HG02970 (cell line): ENCODE results near the gene ZCWPW1.
A peak's percentile ranks its signal among the peaks of the same experiment; 100 is the strongest.

ENCODE experiments used
- ATAC-seq: cut with Tn5 transposase; IDR thresholded peaks from one replicate; pipeline ENCODE4 v1.9.1; 2021; ENCODE audit warnings: mild to moderate bottlenecking, moderate library complexity, moderate number of reproducible peaks; ENCODE audit not compliant: unreplicated experiment, low FRiP score

ZCWPW1 gene

GRCh38 chr7:100433592-100434296 lies 5.2 kb upstream of the ZCWPW1 start:
- ATAC-seq: no peak

GRCh38 chr7:100433276-100433591 lies 4.7 kb upstream of the ZCWPW1 start:
- ATAC-seq: no peak

- ATAC-seq: no peak
Observed at GRCh38 chr7:100432621-100433275, 4.2 kb upstream of the ZCWPW1 start.

GRCh38 chr7:100432053-100432452 lies 3.5 kb upstream of the ZCWPW1 start:
- no peak for ATAC-seq

- no peak for ATAC-seq
Observed at GRCh38 chr7:100431286-100431735, 2.8 kb upstream of the ZCWPW1 start.

- no peak for ATAC-seq
Observed at GRCh38 chr7:100430493-100431285, 2.2 kb upstream of the ZCWPW1 start.

- peak; percentile 34 for ATAC-seq
Observed at GRCh38 chr7:100429637-100430492, 1.4 kb upstream of the ZCWPW1 start, which contains the start of gene MEPCE. MEPCE (plus strand) TSS chr7:100429831; CDS start chr7:100430019, 188 bp downstream.

- ATAC-seq: peak; percentile 50
Observed at GRCh38 chr7:100428967-100429636, 599 bp upstream of the ZCWPW1 start.

GRCh38 chr7:100427762-100428198 lies 723 bp downstream of the ZCWPW1 start:
- ATAC-seq: no peak

GRCh38 chr7:100426516-100426915 lies 2.0 kb downstream of the ZCWPW1 start:
- ATAC-seq: no peak

GRCh38 chr7:100425347-100425746 lies 3.2 kb downstream of the ZCWPW1 start:
- no peak for ATAC-seq

GRCh38 chr7:100423315-100423714 lies 5.2 kb downstream of the ZCWPW1 start:
- ATAC-seq: no peak

GRCh38 chr7:100419660-100420226 lies 8.8 kb downstream of the ZCWPW1 start:
- no peak for ATAC-seq

GRCh38 chr7:100418930-100419659 lies 9.4 kb downstream of the ZCWPW1 start:
- no peak for ATAC-seq

- no peak for ATAC-seq
Observed at GRCh38 chr7:100415448-100415847, 13.1 kb downstream of the ZCWPW1 start.

GRCh38 chr7:100413889-100414288 lies 14.6 kb downstream of the ZCWPW1 start:
- ATAC-seq: no peak

- no peak for ATAC-seq
Observed at GRCh38 chr7:100413346-100413745, 15.2 kb downstream of the ZCWPW1 start.

GRCh38 chr7:100411101-100411500 lies 17.4 kb downstream of the ZCWPW1 start:
- ATAC-seq: no peak
